ENCODE measurements around the gene PMAIP1.

The PMAIP1 gene

GRCh38 chr18:59952283-59953007 lies 52.6 kb downstream of the PMAIP1 start:
- no peak for DNase-seq (ENCODE audit: low read depth, low spot score)

Measured in ELF-1 (cell line).